Erythroblast (primary cell): ENCODE data around the gene ALS2CL.

Experiments used
- DNase-seq, 2 experiments: peaks; one replicate each; lab custom pipeline; 2025; lab: John Stamatoyannopoulos, UW
- GATA1 ChIP-seq: IDR thresholded peaks from 2 replicates; pipeline ENCODE4 v1.6.1; 2011; ENCODE audit warnings: low read depth, mild to moderate bottlenecking, control low read depth, low read length, moderate library complexity
- POLR2A ChIP-seq: IDR thresholded peaks from 2 replicates; pipeline ENCODE4 v1.6.1; 2011; ENCODE audit warnings: mild to moderate bottlenecking, low read length

ALS2CL gene

GRCh38 chr3:46702246-46703012, 8.9 kb upstream of the ALS2CL start:
- no peak for DNase-seq
- no peak for TF ChIP-seq POLR2A
- TF ChIP-seq GATA1, result no peak

GRCh38 chr3:46701181-46701939, 7.9 kb upstream of the ALS2CL start, which contains the start of gene TMIE:
Gene TMIE, plus strand, starts transcription at chr3:46701392. Its CDS starts 96 bp downstream, at chr3:46701488.
- TF ChIP-seq POLR2A (no peak), GATA1 (no peak)
- no peak for DNase-seq

DNA sequence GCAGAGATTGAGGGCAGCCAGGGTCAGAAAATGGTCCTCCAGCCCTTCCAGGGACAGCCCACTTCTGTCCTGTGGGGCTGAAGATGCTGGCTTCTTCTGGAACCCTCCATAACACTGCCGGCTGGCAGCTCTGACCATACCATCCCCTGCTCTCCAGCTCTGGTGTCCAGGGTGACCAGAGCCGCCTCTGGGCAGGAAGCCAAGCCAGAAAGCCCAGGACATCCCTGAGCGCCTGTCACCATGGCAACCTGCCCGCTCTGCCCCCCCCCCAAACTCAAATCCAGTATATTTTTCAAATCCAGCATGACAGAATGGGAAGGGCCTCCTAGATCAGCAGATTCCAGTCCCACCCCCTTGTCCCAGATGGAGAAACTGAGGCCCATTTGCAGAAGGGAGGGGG, 7.3 kb upstream of the ALS2CL start:
- DNase-seq, result no peak
- no peak for TF ChIP-seq GATA1

DNA sequence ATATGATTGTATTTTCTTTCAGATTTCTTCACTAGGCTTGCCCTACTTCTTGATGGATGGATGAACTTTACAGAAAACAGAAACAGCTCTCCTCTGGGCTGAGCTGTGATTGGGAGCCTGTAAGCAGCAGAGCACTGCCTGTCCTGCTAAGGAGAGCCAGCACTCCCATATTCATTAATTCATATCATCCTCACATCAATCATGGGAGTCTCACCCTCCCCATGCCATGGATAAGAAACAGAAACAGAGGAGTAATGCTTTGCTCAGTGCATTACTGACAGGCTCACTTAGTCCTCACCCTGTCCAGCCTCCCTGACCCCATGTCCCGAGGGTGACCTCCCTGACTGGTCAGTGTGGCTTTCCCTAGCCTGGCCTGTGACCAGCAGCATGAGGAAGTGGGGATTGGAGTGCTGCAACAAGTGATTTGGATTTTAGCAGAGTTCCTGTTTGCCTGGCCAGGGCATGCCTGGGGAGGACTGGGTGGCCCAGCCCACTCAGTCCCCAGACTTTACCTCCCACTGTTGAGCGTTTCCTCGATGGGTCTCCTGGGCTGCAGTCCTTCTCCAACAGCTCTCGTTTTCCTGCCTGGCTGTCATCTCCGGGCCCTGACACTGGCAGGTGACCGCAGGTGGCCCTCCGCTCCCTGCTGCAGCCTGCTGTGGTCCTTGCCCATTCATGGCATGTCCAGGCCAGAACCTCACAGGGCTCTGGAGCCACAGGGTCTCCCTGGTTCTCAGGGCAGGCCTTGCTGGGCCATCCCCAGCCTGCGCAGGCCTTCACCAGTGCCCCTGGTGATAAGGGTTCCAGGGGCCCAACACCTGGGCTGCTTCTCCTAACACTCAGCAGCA, 6.4 kb upstream of the ALS2CL start:
- TF ChIP-seq GATA1 (no peak), POLR2A (no peak)
- no peak for DNase-seq

DNA sequence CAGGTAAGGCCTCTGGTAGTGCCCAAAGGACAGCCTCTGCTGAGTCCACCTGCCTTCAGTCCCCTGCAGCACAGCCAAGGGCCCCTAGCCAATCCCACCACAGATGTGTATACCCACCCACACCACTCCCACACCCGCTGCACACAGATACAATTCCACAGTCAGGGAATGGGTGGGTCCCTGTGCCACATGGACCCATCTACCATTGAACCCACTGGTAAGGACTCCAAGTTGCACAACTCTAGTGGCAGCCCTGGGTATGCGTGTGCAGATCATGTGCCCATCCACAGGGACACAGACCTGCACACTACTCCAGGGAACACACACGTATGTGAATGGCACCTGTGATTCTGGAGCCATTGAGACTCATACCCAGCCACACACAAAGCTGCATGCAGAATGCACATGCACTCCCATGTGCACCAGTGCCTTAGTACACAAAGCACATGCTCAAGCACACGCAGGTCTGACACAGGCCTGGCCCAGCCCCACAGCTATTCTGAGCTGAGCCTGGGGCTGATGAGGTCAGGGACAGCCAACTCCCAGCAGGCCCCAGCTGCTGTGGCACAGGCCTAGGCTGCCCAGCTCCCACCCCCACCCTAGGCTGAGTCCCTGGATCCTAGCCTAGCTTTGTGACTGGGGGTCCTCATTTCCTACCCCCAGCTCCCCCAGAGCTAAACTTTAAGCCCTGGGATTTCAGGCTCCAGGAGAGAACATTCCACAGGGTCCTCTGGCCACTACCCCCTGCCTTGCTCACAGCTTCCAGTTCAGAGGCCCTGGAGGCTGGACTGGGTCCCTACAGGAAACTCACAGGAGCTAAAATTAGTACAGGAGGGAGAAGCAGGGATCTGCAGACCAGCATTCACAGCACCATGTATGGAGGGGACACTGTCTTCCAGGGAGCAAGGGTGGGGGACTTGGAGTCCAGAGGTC, 2.7 kb upstream of the ALS2CL start:
- DNase-seq, result no peak
- TF ChIP-seq POLR2A (no peak), GATA1 (no peak)

DNA sequence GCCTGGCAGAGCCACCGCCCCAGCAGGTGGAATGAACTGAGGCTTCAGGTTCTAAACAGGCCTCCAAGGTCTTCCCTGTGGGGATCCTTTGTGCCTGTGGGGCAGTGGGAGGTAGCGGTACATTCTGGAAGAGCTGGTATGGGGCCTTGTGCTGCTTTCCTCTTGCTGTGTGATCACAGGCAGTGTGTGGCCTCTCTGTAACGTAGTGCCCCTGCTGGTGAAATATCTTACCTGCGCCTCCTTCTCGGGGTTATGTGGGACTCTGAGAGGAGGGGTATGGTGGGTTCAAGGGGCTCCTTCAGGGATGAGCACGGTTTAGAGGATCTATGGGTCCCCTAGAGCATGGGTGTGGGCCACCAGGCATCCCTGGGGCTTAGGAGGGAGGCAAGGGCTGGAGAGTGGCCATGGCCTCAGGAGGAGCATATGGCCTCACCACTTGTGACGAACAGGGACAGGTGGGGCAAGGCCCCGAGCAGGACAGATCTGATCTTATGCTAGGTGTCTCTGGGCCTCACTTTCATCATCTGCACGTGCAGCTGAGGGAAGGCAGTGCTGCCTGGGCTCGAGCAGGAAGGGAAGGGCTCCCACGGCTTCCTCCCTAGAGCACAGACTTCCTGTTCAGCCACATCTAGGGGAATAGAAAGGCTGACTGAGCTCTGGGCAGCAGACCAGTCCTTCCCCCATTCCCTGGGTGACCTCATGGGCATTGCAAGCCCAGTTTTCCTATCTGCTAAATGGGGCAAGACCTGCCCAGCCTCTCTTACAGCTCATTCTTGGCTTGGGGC, 1.9 kb upstream of the ALS2CL start:
- no peak for TF ChIP-seq POLR2A
- no peak for TF ChIP-seq GATA1
- DNase-seq, result peak; percentile 18 to 25

- DNase-seq, result no peak
- no peak for TF ChIP-seq POLR2A
- TF ChIP-seq GATA1, result no peak
Observed at GRCh38 chr3:46694520-46694919, 1.0 kb upstream of the ALS2CL start.

- DNase-seq, result no peak
- no peak for TF ChIP-seq POLR2A
- TF ChIP-seq GATA1, result no peak
Observed at GRCh38 chr3:46693892-46694226, 380 bp upstream of the ALS2CL start.

DNA sequence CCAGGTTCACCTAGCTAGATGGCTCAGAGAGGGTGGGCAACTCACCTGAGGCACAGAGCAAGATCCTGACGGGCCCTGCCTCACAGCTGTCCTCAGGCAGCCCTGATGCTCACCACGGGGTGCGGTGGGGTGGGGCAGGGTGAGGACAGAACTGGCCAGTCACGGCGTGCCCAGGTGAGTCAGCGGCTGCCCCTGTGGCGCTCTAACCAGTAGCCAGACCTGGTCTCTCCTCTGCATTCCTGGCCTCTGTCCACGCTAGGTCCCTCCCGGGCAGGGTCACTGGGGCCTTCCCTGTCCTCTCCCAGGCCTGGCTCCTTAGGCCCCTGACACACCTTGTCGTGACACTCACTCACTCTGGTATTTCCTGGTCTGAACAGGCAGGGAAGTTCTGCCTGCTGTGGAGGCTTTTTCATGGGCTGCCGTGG, 901 bp downstream of the ALS2CL start:
- DNase-seq, result no peak
- TF ChIP-seq GATA1, result no peak
- no peak for TF ChIP-seq POLR2A

DNA sequence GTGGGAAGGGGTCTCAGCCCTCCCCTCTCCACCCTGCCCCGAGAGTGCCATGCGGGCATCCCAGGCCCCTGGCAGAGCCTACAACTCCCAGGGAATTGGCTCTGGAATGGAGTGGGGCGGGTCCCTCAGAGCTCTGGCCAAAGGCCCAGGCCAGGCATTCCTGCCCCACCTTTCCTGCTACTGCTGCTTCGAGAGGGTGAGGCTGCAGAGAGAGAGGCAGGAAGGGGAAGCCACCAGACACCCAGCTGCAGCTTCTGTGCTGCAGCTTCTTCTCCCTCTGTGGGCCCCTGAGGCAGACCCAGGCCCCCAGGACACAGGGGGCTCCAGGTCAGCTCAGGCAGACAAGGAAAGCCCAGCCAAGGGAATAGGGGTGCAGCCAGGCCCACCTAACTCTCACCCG, 2.7 kb downstream of the ALS2CL start:
- DNase-seq, result no peak
- TF ChIP-seq POLR2A, result no peak
- TF ChIP-seq GATA1, result no peak

GRCh38 chr3:46685446-46685845, 8.0 kb downstream of the ALS2CL start:
- DNase-seq, result no peak
- TF ChIP-seq GATA1, result no peak
- TF ChIP-seq POLR2A, result no peak

- TF ChIP-seq GATA1, result no peak
- TF ChIP-seq POLR2A, result no peak
- no peak for DNase-seq
Observed at GRCh38 chr3:46684891-46685290, 8.6 kb downstream of the ALS2CL start.
